ENCODE results near the gene GRK7.

Gene GRK7, protein sequence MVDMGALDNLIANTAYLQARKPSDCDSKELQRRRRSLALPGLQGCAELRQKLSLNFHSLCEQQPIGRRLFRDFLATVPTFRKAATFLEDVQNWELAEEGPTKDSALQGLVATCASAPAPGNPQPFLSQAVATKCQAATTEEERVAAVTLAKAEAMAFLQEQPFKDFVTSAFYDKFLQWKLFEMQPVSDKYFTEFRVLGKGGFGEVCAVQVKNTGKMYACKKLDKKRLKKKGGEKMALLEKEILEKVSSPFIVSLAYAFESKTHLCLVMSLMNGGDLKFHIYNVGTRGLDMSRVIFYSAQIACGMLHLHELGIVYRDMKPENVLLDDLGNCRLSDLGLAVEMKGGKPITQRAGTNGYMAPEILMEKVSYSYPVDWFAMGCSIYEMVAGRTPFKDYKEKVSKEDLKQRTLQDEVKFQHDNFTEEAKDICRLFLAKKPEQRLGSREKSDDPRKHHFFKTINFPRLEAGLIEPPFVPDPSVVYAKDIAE (N-terminal part only)

GRCh38 chr3:141763088-141763750, at the start of gene GRK7:
TSS of gene GRK7 (plus strand) at chr3:141763408. CDS start at chr3:141778285, 14,877 bp downstream.
- no peaks in the 10 kb centered on the region for H3K4me1 ChIP-seq (ENCODE audit: insufficient read depth, low read length)
- no peaks in the 10 kb centered on the region for H3K36me3 ChIP-seq (ENCODE audit: insufficient read depth, low read length)
- H3K9me3 ChIP-seq (ENCODE audit: control insufficient read depth, insufficient read depth, low read length) = no peaks in the 10 kb centered on the region; the same call in 1 of the 2 replicates
- H3K9ac ChIP-seq (ENCODE audit: low read depth, low read length) = peak within 1 kb of the TSS; percentile 57; the same call in 1 of the 2 replicates

DNA sequence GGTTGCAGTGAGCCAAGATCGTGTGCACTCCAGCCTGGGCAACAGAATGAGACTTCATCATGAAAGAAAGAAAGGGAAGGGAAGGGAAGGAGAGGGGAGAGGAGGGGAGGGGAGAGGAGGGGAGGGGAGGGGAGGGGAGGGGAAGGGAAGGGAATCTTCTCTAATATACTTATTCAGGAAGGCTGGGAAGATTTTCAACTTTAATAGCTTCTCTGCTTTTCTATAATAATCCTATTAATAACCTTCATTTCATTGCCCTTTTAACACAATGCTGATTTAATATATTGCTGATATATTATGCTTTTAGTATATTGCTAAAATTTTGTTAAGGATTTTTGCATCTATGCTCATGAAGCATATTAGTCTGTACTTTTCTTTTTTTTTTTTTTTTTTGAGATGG, 48.5 kb upstream of the GRK7 start:
- Histone ChIP-seq H3K9me3 (ENCODE audit: control insufficient read depth, insufficient read depth, low read length) (peaks cover 3% of the 10 kb centered on the region), H3K36me3 (ENCODE audit: insufficient read depth, low read length) (no peaks in the 10 kb centered on the region), H3K4me1 (ENCODE audit: insufficient read depth, low read length) (no peaks in the 10 kb centered on the region), H3K9ac (ENCODE audit: low read depth, low read length) (no peak overlapping the region)

DNA sequence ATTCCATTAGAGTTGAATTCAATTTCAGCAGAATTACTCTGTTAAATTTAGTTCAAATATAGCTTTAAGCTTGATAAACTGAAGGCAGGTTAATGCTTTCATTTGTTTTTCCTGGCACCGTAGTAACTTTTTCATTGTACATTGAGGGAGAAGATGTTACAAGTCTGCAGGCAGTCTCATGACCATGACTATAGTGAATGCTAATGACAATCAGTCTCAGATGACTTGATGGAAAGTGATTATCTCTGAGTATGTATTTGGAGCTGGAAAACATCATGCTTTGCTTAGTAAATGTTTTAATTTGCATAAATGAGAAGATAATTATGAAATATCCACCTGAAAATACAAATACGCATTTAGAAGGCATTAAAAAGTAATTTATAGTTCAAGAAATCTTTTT, 41.1 kb upstream of the GRK7 start:
- H3K36me3 ChIP-seq (ENCODE audit: insufficient read depth, low read length) = no peaks in the 10 kb centered on the region
- H3K9ac ChIP-seq (ENCODE audit: low read depth, low read length) = no peak overlapping the region
- no peaks in the 10 kb centered on the region for H3K4me1 ChIP-seq (ENCODE audit: insufficient read depth, low read length)
- no peaks in the 10 kb centered on the region for H3K9me3 ChIP-seq (ENCODE audit: control insufficient read depth, insufficient read depth, low read length)

DNA sequence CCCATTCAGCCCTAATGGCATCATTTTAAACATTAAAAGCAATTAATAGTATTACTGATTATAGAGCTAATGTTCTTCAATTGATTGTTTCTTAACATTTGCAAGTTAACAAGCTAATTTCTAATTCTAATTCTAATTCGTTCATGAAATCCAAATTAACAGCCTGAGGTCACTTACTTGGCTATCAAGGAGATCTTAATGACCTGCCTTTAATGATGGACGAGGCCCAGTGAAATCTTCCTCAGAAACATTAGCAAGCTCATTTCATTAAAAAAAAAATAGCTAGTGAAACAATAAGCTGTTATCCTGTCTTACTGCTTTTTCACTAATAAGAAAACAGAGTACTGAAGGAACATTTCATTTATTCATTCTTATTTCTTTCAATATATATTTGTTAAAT, 40.6 kb upstream of the GRK7 start:
- no peak overlapping the region for H3K9ac ChIP-seq (ENCODE audit: low read depth, low read length)
- H3K9me3 ChIP-seq (ENCODE audit: control insufficient read depth, insufficient read depth, low read length) = no peaks in the 10 kb centered on the region
- H3K36me3 ChIP-seq (ENCODE audit: insufficient read depth, low read length) = no peaks in the 10 kb centered on the region
- H3K4me1 ChIP-seq (ENCODE audit: insufficient read depth, low read length) = no peaks in the 10 kb centered on the region

- H3K9ac ChIP-seq (ENCODE audit: low read depth, low read length) = no peak overlapping the region
- no peaks in the 10 kb centered on the region for H3K4me1 ChIP-seq (ENCODE audit: insufficient read depth, low read length)
- no peaks in the 10 kb centered on the region for H3K36me3 ChIP-seq (ENCODE audit: insufficient read depth, low read length)
- H3K9me3 ChIP-seq (ENCODE audit: control insufficient read depth, insufficient read depth, low read length) = no peaks in the 10 kb centered on the region
Measured at GRCh38 chr3:141723255-141723654, 40.0 kb upstream of the GRK7 start.

- Histone ChIP-seq H3K36me3 (ENCODE audit: insufficient read depth, low read length) (no peaks in the 10 kb centered on the region), H3K9ac (ENCODE audit: low read depth, low read length) (no peak overlapping the region), H3K9me3 (ENCODE audit: control insufficient read depth, insufficient read depth, low read length) (no peaks in the 10 kb centered on the region), H3K4me1 (ENCODE audit: insufficient read depth, low read length) (no peaks in the 10 kb centered on the region)
Measured at GRCh38 chr3:141724186-141724585, 39.0 kb upstream of the GRK7 start.

- Histone ChIP-seq H3K9me3 (ENCODE audit: control insufficient read depth, insufficient read depth, low read length) (no peaks in the 10 kb centered on the region), H3K9ac (ENCODE audit: low read depth, low read length) (no peak overlapping the region), H3K36me3 (ENCODE audit: insufficient read depth, low read length) (no peaks in the 10 kb centered on the region), H3K4me1 (ENCODE audit: insufficient read depth, low read length) (no peaks in the 10 kb centered on the region)
Measured at GRCh38 chr3:141725036-141725435, 38.2 kb upstream of the GRK7 start.

- Histone ChIP-seq H3K9ac (ENCODE audit: low read depth, low read length) (no peak overlapping the region), H3K9me3 (ENCODE audit: control insufficient read depth, insufficient read depth, low read length) (no peaks in the 10 kb centered on the region), H3K4me1 (ENCODE audit: insufficient read depth, low read length) (no peaks in the 10 kb centered on the region), H3K36me3 (ENCODE audit: insufficient read depth, low read length) (no peaks in the 10 kb centered on the region)
Measured at GRCh38 chr3:141726483-141726882, 36.7 kb upstream of the GRK7 start.

GRCh38 chr3:141728355-141728892, 34.8 kb upstream of the GRK7 start:
- H3K9me3 ChIP-seq (ENCODE audit: control insufficient read depth, insufficient read depth, low read length) = no peaks in the 10 kb centered on the region

DNA sequence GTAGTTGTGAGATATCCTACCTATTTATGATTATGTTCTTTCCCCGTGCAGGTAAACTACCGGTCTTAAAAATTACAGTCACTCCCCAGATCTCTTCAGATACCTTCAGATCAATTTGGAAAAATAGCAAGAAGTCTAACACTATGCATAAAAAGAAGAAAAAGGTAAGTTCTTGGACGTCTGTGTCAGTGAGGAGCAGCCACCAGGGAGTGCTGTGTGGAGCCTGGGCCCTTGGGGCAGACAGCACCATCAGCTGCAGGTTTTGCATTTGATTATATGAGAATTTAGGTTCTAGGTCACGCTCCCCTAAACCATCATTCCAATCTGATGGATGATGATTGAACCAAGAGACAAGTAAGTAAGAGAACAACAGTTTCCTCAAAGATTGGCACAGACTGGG, 34.0 kb upstream of the GRK7 start:
- no peak overlapping the region for H3K9ac ChIP-seq (ENCODE audit: low read depth, low read length)
- no peaks in the 10 kb centered on the region for H3K36me3 ChIP-seq (ENCODE audit: insufficient read depth, low read length)
- no peaks in the 10 kb centered on the region for H3K9me3 ChIP-seq (ENCODE audit: control insufficient read depth, insufficient read depth, low read length)
- no peaks in the 10 kb centered on the region for H3K4me1 ChIP-seq (ENCODE audit: insufficient read depth, low read length)

More at GRCh38 chr3:141728355-141728892, 34.8 kb upstream of the GRK7 start:
- no peak overlapping the region for H3K9ac ChIP-seq (ENCODE audit: low read depth, low read length)
- H3K36me3 ChIP-seq (ENCODE audit: insufficient read depth, low read length) = no peaks in the 10 kb centered on the region
- H3K4me1 ChIP-seq (ENCODE audit: insufficient read depth, low read length) = no peaks in the 10 kb centered on the region

- H3K36me3 ChIP-seq (ENCODE audit: insufficient read depth, low read length) = no peaks in the 10 kb centered on the region
- H3K9ac ChIP-seq (ENCODE audit: low read depth, low read length) = no peak overlapping the region
- no peaks in the 10 kb centered on the region for H3K4me1 ChIP-seq (ENCODE audit: insufficient read depth, low read length)
- H3K9me3 ChIP-seq (ENCODE audit: control insufficient read depth, insufficient read depth, low read length) = no peaks in the 10 kb centered on the region
Measured at GRCh38 chr3:141735176-141735575, 28.0 kb upstream of the GRK7 start.

DNA sequence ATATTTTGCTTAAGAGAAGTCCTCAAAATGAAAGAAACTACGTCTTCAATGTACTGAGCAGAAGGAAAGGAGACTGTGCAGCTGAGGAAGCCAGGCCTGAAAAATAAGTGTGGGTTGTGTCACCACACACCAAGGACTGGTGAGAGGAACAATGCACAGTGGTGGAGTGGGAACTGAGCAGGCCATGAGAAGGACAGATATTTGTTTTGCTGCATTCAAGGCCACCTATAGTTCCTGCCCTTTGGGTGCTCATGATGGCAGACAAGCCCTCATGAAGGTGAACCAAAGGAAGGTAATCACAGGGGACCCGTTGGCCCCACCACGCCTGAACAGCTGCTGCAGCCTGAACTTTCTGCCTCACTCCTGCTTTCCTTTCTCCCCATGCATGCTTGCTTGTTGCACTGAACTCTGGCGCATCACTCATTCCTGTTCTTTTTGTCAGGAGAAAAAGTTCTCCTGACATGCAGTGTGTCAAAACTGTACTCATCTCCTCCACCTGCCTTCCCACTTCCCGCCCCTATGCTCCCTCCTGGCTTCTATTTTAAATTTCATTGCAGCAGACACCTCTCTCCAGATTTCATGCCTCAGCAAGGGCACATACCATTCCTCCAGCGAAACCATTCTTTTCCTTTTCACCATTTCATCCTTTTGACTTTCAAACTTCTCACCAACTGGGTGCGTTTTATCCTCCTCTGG, 27.3 kb upstream of the GRK7 start:
- H3K36me3 ChIP-seq (ENCODE audit: insufficient read depth, low read length) = no peaks in the 10 kb centered on the region
- H3K4me1 ChIP-seq (ENCODE audit: insufficient read depth, low read length) = no peaks in the 10 kb centered on the region
- no peak overlapping the region for H3K9ac ChIP-seq (ENCODE audit: low read depth, low read length)
- no peaks in the 10 kb centered on the region for H3K9me3 ChIP-seq (ENCODE audit: control insufficient read depth, insufficient read depth, low read length)

GRCh38 chr3:141737093-141737492, 26.1 kb upstream of the GRK7 start:
- Histone ChIP-seq H3K4me1 (ENCODE audit: insufficient read depth, low read length) (no peaks in the 10 kb centered on the region), H3K9ac (ENCODE audit: low read depth, low read length) (no peak overlapping the region), H3K9me3 (ENCODE audit: control insufficient read depth, insufficient read depth, low read length) (no peaks in the 10 kb centered on the region), H3K36me3 (ENCODE audit: insufficient read depth, low read length) (no peaks in the 10 kb centered on the region)

DNA sequence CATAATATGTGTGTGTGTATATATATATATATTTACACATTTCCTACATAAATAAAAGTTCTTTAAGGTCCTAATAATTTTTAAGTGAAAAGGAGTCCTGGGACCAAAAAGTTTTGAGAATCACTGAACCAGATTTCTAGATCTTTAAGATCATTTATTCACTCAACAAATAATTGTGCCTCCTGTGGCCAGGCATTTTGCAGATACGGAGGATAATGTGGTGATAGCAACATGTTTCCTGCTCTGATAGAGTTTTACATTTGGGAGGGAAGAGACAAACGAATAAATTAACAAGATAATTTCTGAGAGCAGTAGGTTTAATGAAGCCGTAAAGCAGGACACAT, 25.6 kb upstream of the GRK7 start:
- H3K4me1 ChIP-seq (ENCODE audit: insufficient read depth, low read length) = no peaks in the 10 kb centered on the region
- H3K36me3 ChIP-seq (ENCODE audit: insufficient read depth, low read length) = no peaks in the 10 kb centered on the region
- peak overlapping the region; percentile 51 for H3K9ac ChIP-seq (ENCODE audit: low read depth, low read length)
- no peaks in the 10 kb centered on the region for H3K9me3 ChIP-seq (ENCODE audit: control insufficient read depth, insufficient read depth, low read length)
